ENCODE data around the gene GUCY1A2. TPM values are rescaled to one million over a fixed set of nuclear protein-coding genes. Genes with fewer than 3 reads are reported as not detected.
"Not testable (repeated sequence)": the region's sequence is repeated elsewhere in the genome, so short reads cannot be mapped to it uniquely, and the experiment has no call there.

The GUCY1A2 gene
- total RNA-seq, 2 donors from 2014 or later = 0.13 TPM; not detected in 1

- no peaks in the 10 kb centered on the region for H3K4me1 Mint-ChIP-seq
- no peaks in the 10 kb centered on the region for H3K27me3 Mint-ChIP-seq
- no peaks in the 10 kb centered on the region for H3K36me3 Mint-ChIP-seq (ENCODE audit: low read depth)
- H3K27ac Mint-ChIP-seq = no peak overlapping the region
- ATAC-seq (no peak), DNase-seq (no peak)
- H3K9me3 ChIP-seq (ENCODE audit: control insufficient read depth, low read length, poor library complexity, severe bottlenecking) = no peaks in the 10 kb centered on the region
- no peak overlapping the region for H3K4me3 Mint-ChIP-seq
Measured at GRCh38 chr11:106834567-106834966, 183.7 kb downstream of the GUCY1A2 start.

GRCh38 chr11:106828976-106829375 lies 189.3 kb downstream of the GUCY1A2 start:
- H3K36me3 Mint-ChIP-seq (ENCODE audit: low read depth) = no peaks in the 10 kb centered on the region
- no peak for DNase-seq
- no peak overlapping the region for H3K4me3 Mint-ChIP-seq
- no peak overlapping the region for H3K27ac Mint-ChIP-seq
- H3K4me1 Mint-ChIP-seq = no peaks in the 10 kb centered on the region
- ATAC-seq = no peak
- H3K9me3 ChIP-seq (ENCODE audit: control insufficient read depth, low read length, poor library complexity, severe bottlenecking) = no peaks in the 10 kb centered on the region
- H3K27me3 Mint-ChIP-seq = no peaks in the 10 kb centered on the region

- H3K9me3 ChIP-seq (ENCODE audit: control insufficient read depth, low read length, poor library complexity, severe bottlenecking) = no peaks in the 10 kb centered on the region
- no peak overlapping the region for H3K4me3 Mint-ChIP-seq
- H3K4me1 Mint-ChIP-seq = no peaks in the 10 kb centered on the region
- DNase-seq (no peak), ATAC-seq (no peak)
- H3K36me3 Mint-ChIP-seq (ENCODE audit: low read depth) = no peaks in the 10 kb centered on the region
- H3K27me3 Mint-ChIP-seq = no peaks in the 10 kb centered on the region
- H3K27ac Mint-ChIP-seq = no peak overlapping the region
Measured at GRCh38 chr11:106828576-106828975, 189.7 kb downstream of the GUCY1A2 start.

GRCh38 chr11:106827687-106828086 lies 190.6 kb downstream of the GUCY1A2 start:
- ATAC-seq (no peak), DNase-seq (no peak)
- H3K9me3 ChIP-seq (ENCODE audit: control insufficient read depth, low read length, poor library complexity, severe bottlenecking) = no peaks in the 10 kb centered on the region
- Mint-ChIP-seq H3K27ac (no peak overlapping the region), H3K27me3 (no peaks in the 10 kb centered on the region), H3K4me1 (no peaks in the 10 kb centered on the region), H3K4me3 (no peak overlapping the region), H3K36me3 (ENCODE audit: low read depth) (no peaks in the 10 kb centered on the region)

- not testable (repeated sequence) for ATAC-seq; H3K36me3 Mint-ChIP-seq (ENCODE audit: low read depth); H3K27me3 Mint-ChIP-seq; H3K4me1 Mint-ChIP-seq; DNase-seq; H3K4me3 Mint-ChIP-seq; H3K27ac Mint-ChIP-seq; H3K9me3 ChIP-seq (ENCODE audit: control insufficient read depth, low read length, poor library complexity, severe bottlenecking)
Measured at GRCh38 chr11:106826558-106826957, 191.7 kb downstream of the GUCY1A2 start.

GRCh38 chr11:106821826-106822225 lies 196.4 kb downstream of the GUCY1A2 start:
- ATAC-seq = no peak
- no peak for DNase-seq
- Mint-ChIP-seq H3K36me3 (ENCODE audit: low read depth) (no peaks in the 10 kb centered on the region), H3K4me3 (no peak overlapping the region), H3K4me1 (no peaks in the 10 kb centered on the region), H3K27ac (no peak overlapping the region), H3K27me3 (no peaks in the 10 kb centered on the region)
- no peaks in the 10 kb centered on the region for H3K9me3 ChIP-seq (ENCODE audit: control insufficient read depth, low read length, poor library complexity, severe bottlenecking)

GRCh38 chr11:106821291-106821690 lies 197.0 kb downstream of the GUCY1A2 start:
- no peaks in the 10 kb centered on the region for H3K9me3 ChIP-seq (ENCODE audit: control insufficient read depth, low read length, poor library complexity, severe bottlenecking)
- Mint-ChIP-seq H3K4me3 (no peak overlapping the region), H3K4me1 (no peaks in the 10 kb centered on the region), H3K27me3 (no peaks in the 10 kb centered on the region), H3K27ac (no peak overlapping the region), H3K36me3 (ENCODE audit: low read depth) (no peaks in the 10 kb centered on the region)
- ATAC-seq (no peak), DNase-seq (no peak)

GRCh38 chr11:106818443-106818842 lies 199.8 kb downstream of the GUCY1A2 start:
- H3K9me3 ChIP-seq (ENCODE audit: control insufficient read depth, low read length, poor library complexity, severe bottlenecking) = no peaks in the 10 kb centered on the region
- no peaks in the 10 kb centered on the region for H3K4me1 Mint-ChIP-seq
- no peaks in the 10 kb centered on the region for H3K36me3 Mint-ChIP-seq (ENCODE audit: low read depth)
- ATAC-seq (no peak), DNase-seq (no peak)
- no peak overlapping the region for H3K4me3 Mint-ChIP-seq
- no peaks in the 10 kb centered on the region for H3K27me3 Mint-ChIP-seq
- no peak overlapping the region for H3K27ac Mint-ChIP-seq

GRCh38 chr11:106815209-106815608 lies 203.1 kb downstream of the GUCY1A2 start:
- DNase-seq (no peak), ATAC-seq (no peak)
- no peak overlapping the region for H3K27ac Mint-ChIP-seq
- H3K9me3 ChIP-seq (ENCODE audit: control insufficient read depth, low read length, poor library complexity, severe bottlenecking) = no peaks in the 10 kb centered on the region
- no peaks in the 10 kb centered on the region for H3K27me3 Mint-ChIP-seq
- no peak overlapping the region for H3K4me3 Mint-ChIP-seq
- no peaks in the 10 kb centered on the region for H3K36me3 Mint-ChIP-seq (ENCODE audit: low read depth)
- H3K4me1 Mint-ChIP-seq = no peaks in the 10 kb centered on the region

- Mint-ChIP-seq H3K4me3 (no peak overlapping the region), H3K27me3 (no peaks in the 10 kb centered on the region), H3K4me1 (no peaks in the 10 kb centered on the region), H3K27ac (no peak overlapping the region), H3K36me3 (ENCODE audit: low read depth) (no peaks in the 10 kb centered on the region)
- no peaks in the 10 kb centered on the region for H3K9me3 ChIP-seq (ENCODE audit: control insufficient read depth, low read length, poor library complexity, severe bottlenecking)
- ATAC-seq (no peak), DNase-seq (no peak)
Measured at GRCh38 chr11:106813806-106814205, 204.5 kb downstream of the GUCY1A2 start.

GRCh38 chr11:106794058-106794457 lies 224.2 kb downstream of the GUCY1A2 start:
- Mint-ChIP-seq H3K4me1 (no peaks in the 10 kb centered on the region), H3K4me3 (no peak overlapping the region), H3K36me3 (ENCODE audit: low read depth) (no peaks in the 10 kb centered on the region), H3K27ac (no peak overlapping the region), H3K27me3 (no peaks in the 10 kb centered on the region)
- ATAC-seq (no peak), DNase-seq (no peak)
- H3K9me3 ChIP-seq (ENCODE audit: control insufficient read depth, low read length, poor library complexity, severe bottlenecking) = no peaks in the 10 kb centered on the region

- DNase-seq (no peak), ATAC-seq (no peak)
- H3K4me3 Mint-ChIP-seq = no peak overlapping the region
- no peaks in the 10 kb centered on the region for H3K27me3 Mint-ChIP-seq
- H3K9me3 ChIP-seq (ENCODE audit: control insufficient read depth, low read length, poor library complexity, severe bottlenecking) = no peaks in the 10 kb centered on the region
- H3K4me1 Mint-ChIP-seq = no peaks in the 10 kb centered on the region
- H3K27ac Mint-ChIP-seq = no peak overlapping the region
- no peaks in the 10 kb centered on the region for H3K36me3 Mint-ChIP-seq (ENCODE audit: low read depth)
Measured at GRCh38 chr11:106789406-106789805, 228.9 kb downstream of the GUCY1A2 start.

- no peaks in the 10 kb centered on the region for H3K27me3 Mint-ChIP-seq
- ATAC-seq (no peak), DNase-seq (no peak)
- H3K4me1 Mint-ChIP-seq = no peaks in the 10 kb centered on the region
- no peak overlapping the region for H3K27ac Mint-ChIP-seq
- H3K4me3 Mint-ChIP-seq = no peak overlapping the region
- no peaks in the 10 kb centered on the region for H3K9me3 ChIP-seq (ENCODE audit: control insufficient read depth, low read length, poor library complexity, severe bottlenecking)
- H3K36me3 Mint-ChIP-seq (ENCODE audit: low read depth) = no peaks in the 10 kb centered on the region
Measured at GRCh38 chr11:106787454-106787853, 230.8 kb downstream of the GUCY1A2 start.

- Mint-ChIP-seq H3K36me3 (ENCODE audit: low read depth) (no peaks in the 10 kb centered on the region), H3K4me3 (no peak overlapping the region), H3K27me3 (no peaks in the 10 kb centered on the region), H3K27ac (no peak overlapping the region), H3K4me1 (no peaks in the 10 kb centered on the region)
- no peaks in the 10 kb centered on the region for H3K9me3 ChIP-seq (ENCODE audit: control insufficient read depth, low read length, poor library complexity, severe bottlenecking)
- no peak for DNase-seq
- no peak for ATAC-seq
Measured at GRCh38 chr11:106785913-106786650, 232.2 kb downstream of the GUCY1A2 start.

All from T-helper 17 cell (primary cell).